Measurements from ENCODE around the gene VEGFC.

Gene VEGFC

DNA sequence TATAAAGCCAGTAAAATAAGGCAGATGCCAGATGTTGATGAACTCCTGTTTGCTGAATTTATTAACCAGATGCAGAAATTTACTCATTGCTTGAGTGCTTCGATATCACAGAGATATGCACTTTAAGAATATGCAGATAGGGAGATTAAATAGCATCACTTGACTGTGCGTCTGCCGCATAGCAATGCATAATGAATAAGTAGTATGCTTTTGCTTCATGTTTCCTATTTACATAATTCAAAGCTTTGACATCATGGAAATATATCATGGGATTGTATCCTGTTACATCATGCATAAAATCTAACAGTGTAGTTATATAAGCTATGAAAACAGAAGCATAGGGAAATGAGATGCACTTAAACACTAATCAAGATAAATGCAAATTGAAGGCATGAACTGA, 45.9 kb downstream of the VEGFC start:
- Histone ChIP-seq H3K18ac (ENCODE audit: low read length) (no peak overlapping the region), H3K4ac (ENCODE audit: low read depth, low read length) (no peak overlapping the region), H2BK120ac (ENCODE audit: low read depth, low read length) (no peak overlapping the region), H3K79me2 (ENCODE audit: control insufficient read depth, insufficient read depth, low read length) (no peaks in the 10 kb centered on the region), H3K23ac (ENCODE audit: low read length) (no peak overlapping the region), H4K5ac (ENCODE audit: low read length) (no peak overlapping the region), H3K4me1 (ENCODE audit: control insufficient read depth, low read depth, low read length) (no peaks in the 10 kb centered on the region), H3K4me2 (ENCODE audit: low read length) (no peak overlapping the region), H3K27me3 (ENCODE audit: insufficient read depth, low read length, poor library complexity) (no peaks in the 10 kb centered on the region), H3K79me1 (ENCODE audit: low read length) (no peaks in the 10 kb centered on the region), H3K9ac (ENCODE audit: low read length) (no peak overlapping the region), H3K56ac (ENCODE audit: low read length) (no peak overlapping the region), H2BK15ac (replicated peaks; ENCODE audit: low read depth) (no peak overlapping the region), H2BK5ac (ENCODE audit: low read length) (no peak overlapping the region), H2AK5ac (ENCODE audit: low read length) (no peak overlapping the region), H3K4me3 (ENCODE audit: low read length) (no peak overlapping the region), H4K8ac (ENCODE audit: low read depth, low read length) (no peak overlapping the region), H3K27ac (ENCODE audit: low read depth, low read length) (no peak overlapping the region), H3K36me3 (ENCODE audit: control insufficient read depth, insufficient read depth, low read length) (no peaks in the 10 kb centered on the region)
- no CpG with 5 or more reads among the region's 3 CpGs for WGBS (ENCODE audit: extremely low coverage, insufficient coverage, low lambda C conversion rate)
- DNase-seq, result no peak

DNA sequence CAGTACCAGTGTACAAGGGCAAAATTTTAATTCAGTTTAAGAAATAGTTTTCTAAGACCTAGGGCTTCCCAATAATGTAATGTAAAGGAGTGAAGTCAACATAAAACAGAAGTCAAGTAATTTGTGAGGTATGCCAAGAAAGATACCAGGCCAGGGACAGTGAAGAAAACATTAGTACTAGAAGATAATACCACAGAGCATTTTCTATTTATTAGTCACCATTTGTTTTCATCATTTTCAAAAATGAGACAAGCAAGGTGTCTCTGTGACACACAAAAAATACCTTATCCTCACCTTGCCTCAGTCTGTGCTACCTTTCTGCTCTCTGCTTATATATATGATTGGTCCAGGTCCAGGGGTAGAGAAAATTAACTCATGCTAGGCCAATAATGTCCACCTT, 46.8 kb downstream of the VEGFC start:
- Histone ChIP-seq H4K5ac (ENCODE audit: low read length) (no peak overlapping the region), H3K18ac (ENCODE audit: low read length) (no peak overlapping the region), H2BK120ac (ENCODE audit: low read depth, low read length) (no peak overlapping the region), H2BK5ac (ENCODE audit: low read length) (no peak overlapping the region), H3K27me3 (ENCODE audit: insufficient read depth, low read length, poor library complexity) (no peaks in the 10 kb centered on the region), H3K79me2 (ENCODE audit: control insufficient read depth, insufficient read depth, low read length) (no peaks in the 10 kb centered on the region), H3K36me3 (ENCODE audit: control insufficient read depth, insufficient read depth, low read length) (no peaks in the 10 kb centered on the region), H3K4ac (ENCODE audit: low read depth, low read length) (no peak overlapping the region), H4K8ac (ENCODE audit: low read depth, low read length) (no peak overlapping the region), H2AK5ac (ENCODE audit: low read length) (no peak overlapping the region), H3K23ac (ENCODE audit: low read length) (no peak overlapping the region), H2BK15ac (replicated peaks; ENCODE audit: low read depth) (no peak overlapping the region), H3K27ac (ENCODE audit: low read depth, low read length) (no peak overlapping the region), H3K4me2 (ENCODE audit: low read length) (no peak overlapping the region), H3K9ac (ENCODE audit: low read length) (no peak overlapping the region), H3K4me3 (ENCODE audit: low read length) (no peak overlapping the region), H3K4me1 (ENCODE audit: control insufficient read depth, low read depth, low read length) (no peaks in the 10 kb centered on the region), H3K79me1 (ENCODE audit: low read length) (no peaks in the 10 kb centered on the region), H3K56ac (ENCODE audit: low read length) (no peak overlapping the region)
- DNase-seq, result no peak

DNA sequence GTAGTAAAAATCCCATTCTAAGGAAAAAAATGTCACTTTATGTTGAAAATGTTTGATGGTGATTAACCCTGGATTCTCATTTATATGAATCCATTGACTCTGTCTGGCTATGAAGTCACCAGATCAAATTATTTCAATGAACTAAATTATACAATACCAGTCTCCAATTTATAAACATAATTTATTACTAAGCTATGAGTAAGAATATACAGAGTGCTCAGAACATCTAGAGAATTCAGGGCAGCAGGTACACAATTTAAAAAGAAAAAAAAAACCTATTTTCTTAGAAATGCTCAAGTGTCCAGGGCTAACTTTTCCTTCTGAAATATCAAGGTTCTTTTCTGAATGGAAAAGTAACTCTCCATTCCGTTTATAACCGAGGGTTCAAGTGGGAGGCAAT, 48.6 kb downstream of the VEGFC start:
- no peaks in the 10 kb centered on the region for H3K4me1 ChIP-seq (ENCODE audit: control insufficient read depth, low read depth, low read length)
- H3K79me2 ChIP-seq (ENCODE audit: control insufficient read depth, insufficient read depth, low read length), result no peaks in the 10 kb centered on the region
- no peak overlapping the region for H3K4me3 ChIP-seq (ENCODE audit: low read length)
- WGBS (ENCODE audit: extremely low coverage, insufficient coverage, low lambda C conversion rate), result no CpG with 5 or more reads among the region's 2 CpGs
- H3K27me3 ChIP-seq (ENCODE audit: insufficient read depth, low read length, poor library complexity), result no peaks in the 10 kb centered on the region
- no peak overlapping the region for H3K23ac ChIP-seq (ENCODE audit: low read length)
- H2BK15ac ChIP-seq (replicated peaks; ENCODE audit: low read depth), result no peak overlapping the region
- no peak overlapping the region for H4K5ac ChIP-seq (ENCODE audit: low read length)
- no peak overlapping the region for H3K56ac ChIP-seq (ENCODE audit: low read length)
- no peak overlapping the region for H3K9ac ChIP-seq (ENCODE audit: low read length)
- no peak overlapping the region for H3K4ac ChIP-seq (ENCODE audit: low read depth, low read length)
- no peak overlapping the region for H2BK120ac ChIP-seq (ENCODE audit: low read depth, low read length)
- no peaks in the 10 kb centered on the region for H3K36me3 ChIP-seq (ENCODE audit: control insufficient read depth, insufficient read depth, low read length)
- no peak overlapping the region for H3K27ac ChIP-seq (ENCODE audit: low read depth, low read length)
- H3K4me2 ChIP-seq (ENCODE audit: low read length), result no peak overlapping the region
- DNase-seq, result no peak
- H3K79me1 ChIP-seq (ENCODE audit: low read length), result no peaks in the 10 kb centered on the region
- H3K18ac ChIP-seq (ENCODE audit: low read length), result no peak overlapping the region
- no peak overlapping the region for H2BK5ac ChIP-seq (ENCODE audit: low read length)
- H4K8ac ChIP-seq (ENCODE audit: low read depth, low read length), result no peak overlapping the region
- H2AK5ac ChIP-seq (ENCODE audit: low read length), result no peak overlapping the region

DNA sequence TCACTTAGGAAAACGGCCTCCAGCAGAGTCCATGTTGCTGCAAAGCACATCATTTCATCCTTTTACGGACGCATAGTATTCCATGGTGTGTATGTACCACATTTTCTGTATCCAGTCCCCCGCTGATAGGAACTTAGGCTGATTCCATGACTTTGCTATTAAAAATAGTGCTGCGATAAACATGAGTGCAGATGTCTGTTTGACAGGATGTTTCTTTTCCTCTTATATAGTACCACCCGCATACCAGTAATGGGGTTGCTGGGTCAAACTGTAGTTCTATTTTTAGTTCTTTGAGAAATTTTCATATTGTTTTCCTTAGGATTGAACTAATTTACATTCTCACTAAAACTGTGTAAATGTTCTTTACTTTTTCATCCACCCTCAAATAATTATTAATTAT, 50.5 kb downstream of the VEGFC start:
- no peak overlapping the region for H2BK15ac ChIP-seq (replicated peaks; ENCODE audit: low read depth)
- H3K79me2 ChIP-seq (ENCODE audit: control insufficient read depth, insufficient read depth, low read length), result no peaks in the 10 kb centered on the region
- H4K8ac ChIP-seq (ENCODE audit: low read depth, low read length), result no peak overlapping the region
- no peaks in the 10 kb centered on the region for H3K36me3 ChIP-seq (ENCODE audit: control insufficient read depth, insufficient read depth, low read length)
- H3K4me1 ChIP-seq (ENCODE audit: control insufficient read depth, low read depth, low read length), result no peaks in the 10 kb centered on the region
- no peak overlapping the region for H3K27ac ChIP-seq (ENCODE audit: low read depth, low read length)
- no peak overlapping the region for H2BK5ac ChIP-seq (ENCODE audit: low read length)
- no peak overlapping the region for H3K23ac ChIP-seq (ENCODE audit: low read length)
- H2AK5ac ChIP-seq (ENCODE audit: low read length), result no peak overlapping the region
- WGBS (ENCODE audit: extremely low coverage, insufficient coverage, low lambda C conversion rate), result no CpG with 5 or more reads among the region's 6 CpGs
- no peak overlapping the region for H3K9ac ChIP-seq (ENCODE audit: low read length)
- no peaks in the 10 kb centered on the region for H3K27me3 ChIP-seq (ENCODE audit: insufficient read depth, low read length, poor library complexity)
- no peak overlapping the region for H2BK120ac ChIP-seq (ENCODE audit: low read depth, low read length)
- no peaks in the 10 kb centered on the region for H3K79me1 ChIP-seq (ENCODE audit: low read length)
- no peak overlapping the region for H4K5ac ChIP-seq (ENCODE audit: low read length)
- H3K4me2 ChIP-seq (ENCODE audit: low read length), result no peak overlapping the region
- no peak for DNase-seq
- no peak overlapping the region for H3K4ac ChIP-seq (ENCODE audit: low read depth, low read length)
- no peak overlapping the region for H3K18ac ChIP-seq (ENCODE audit: low read length)
- no peak overlapping the region for H3K4me3 ChIP-seq (ENCODE audit: low read length)
- H3K56ac ChIP-seq (ENCODE audit: low read length), result no peak overlapping the region

DNA sequence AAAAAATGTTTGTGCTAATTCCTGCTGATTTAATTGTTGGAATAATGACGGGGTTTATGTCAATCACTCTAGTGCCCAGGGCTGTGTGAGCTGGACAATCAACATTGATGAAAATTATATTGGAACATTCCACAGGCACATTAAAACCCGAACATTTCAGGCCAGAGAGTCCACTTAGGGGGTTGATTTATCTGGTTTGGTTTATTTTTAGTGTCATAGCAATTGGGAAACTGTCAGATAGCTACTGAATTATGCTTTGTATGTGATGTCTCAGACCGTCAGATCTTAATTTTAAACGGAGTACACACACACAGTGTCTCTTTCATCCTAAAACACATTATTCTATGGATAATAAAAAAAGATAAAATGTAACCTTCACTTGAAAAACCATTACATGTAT, 51.5 kb downstream of the VEGFC start:
- H3K27me3 ChIP-seq (ENCODE audit: insufficient read depth, low read length, poor library complexity), result no peaks in the 10 kb centered on the region
- no peak for DNase-seq
- no CpG with 5 or more reads among the region's 4 CpGs for WGBS (ENCODE audit: extremely low coverage, insufficient coverage, low lambda C conversion rate)
- no peak overlapping the region for H3K18ac ChIP-seq (ENCODE audit: low read length)
- H3K56ac ChIP-seq (ENCODE audit: low read length), result no peak overlapping the region
- H3K79me2 ChIP-seq (ENCODE audit: control insufficient read depth, insufficient read depth, low read length), result no peaks in the 10 kb centered on the region
- H2AK5ac ChIP-seq (ENCODE audit: low read length), result no peak overlapping the region
- no peak overlapping the region for H2BK15ac ChIP-seq (replicated peaks; ENCODE audit: low read depth)
- H3K9ac ChIP-seq (ENCODE audit: low read length), result no peak overlapping the region
- no peak overlapping the region for H2BK5ac ChIP-seq (ENCODE audit: low read length)
- H2BK120ac ChIP-seq (ENCODE audit: low read depth, low read length), result no peak overlapping the region
- H3K36me3 ChIP-seq (ENCODE audit: control insufficient read depth, insufficient read depth, low read length), result no peaks in the 10 kb centered on the region
- no peak overlapping the region for H3K23ac ChIP-seq (ENCODE audit: low read length)
- no peak overlapping the region for H3K4me2 ChIP-seq (ENCODE audit: low read length)
- H3K79me1 ChIP-seq (ENCODE audit: low read length), result no peaks in the 10 kb centered on the region
- H3K27ac ChIP-seq (ENCODE audit: low read depth, low read length), result no peak overlapping the region
- H3K4me3 ChIP-seq (ENCODE audit: low read length), result no peak overlapping the region
- no peaks in the 10 kb centered on the region for H3K4me1 ChIP-seq (ENCODE audit: control insufficient read depth, low read depth, low read length)
- H3K4ac ChIP-seq (ENCODE audit: low read depth, low read length), result no peak overlapping the region
- H4K8ac ChIP-seq (ENCODE audit: low read depth, low read length), result no peak overlapping the region
- no peak overlapping the region for H4K5ac ChIP-seq (ENCODE audit: low read length)

DNA sequence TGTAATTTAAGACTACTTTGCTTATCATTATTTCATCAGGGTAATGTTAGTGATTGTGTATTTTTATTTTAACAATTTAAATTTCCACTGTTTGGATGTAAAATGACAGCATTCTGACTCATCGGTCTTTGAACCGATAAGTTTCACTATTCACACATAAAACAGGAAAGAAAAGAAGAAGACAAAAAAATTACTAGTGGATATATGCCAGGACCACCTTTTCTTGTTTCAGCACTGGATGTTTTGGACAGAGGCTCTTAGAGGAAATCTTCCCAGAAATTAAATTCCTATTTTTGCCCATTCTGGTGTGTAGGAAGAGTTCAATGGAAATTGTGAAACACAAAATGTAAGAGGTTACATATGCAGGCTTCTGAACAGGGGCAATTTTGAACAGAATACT, 57.4 kb downstream of the VEGFC start:
- H3K18ac ChIP-seq (ENCODE audit: low read length), result no peak overlapping the region
- no peaks in the 10 kb centered on the region for H3K79me1 ChIP-seq (ENCODE audit: low read length)
- no peak overlapping the region for H3K23ac ChIP-seq (ENCODE audit: low read length)
- H3K27ac ChIP-seq (ENCODE audit: low read depth, low read length), result no peak overlapping the region
- H3K56ac ChIP-seq (ENCODE audit: low read length), result no peak overlapping the region
- no peak overlapping the region for H2BK15ac ChIP-seq (replicated peaks; ENCODE audit: low read depth)
- no CpG with 5 or more reads among the region's 2 CpGs for WGBS (ENCODE audit: extremely low coverage, insufficient coverage, low lambda C conversion rate)
- no peaks in the 10 kb centered on the region for H3K79me2 ChIP-seq (ENCODE audit: control insufficient read depth, insufficient read depth, low read length)
- no peak overlapping the region for H3K4me3 ChIP-seq (ENCODE audit: low read length)
- H3K4me1 ChIP-seq (ENCODE audit: control insufficient read depth, low read depth, low read length), result no peaks in the 10 kb centered on the region
- H2AK5ac ChIP-seq (ENCODE audit: low read length), result no peak overlapping the region
- no peak for DNase-seq
- H4K8ac ChIP-seq (ENCODE audit: low read depth, low read length), result no peak overlapping the region
- no peak overlapping the region for H3K9ac ChIP-seq (ENCODE audit: low read length)
- H2BK120ac ChIP-seq (ENCODE audit: low read depth, low read length), result no peak overlapping the region
- H4K5ac ChIP-seq (ENCODE audit: low read length), result no peak overlapping the region
- H3K4me2 ChIP-seq (ENCODE audit: low read length), result no peak overlapping the region
- H3K27me3 ChIP-seq (ENCODE audit: insufficient read depth, low read length, poor library complexity), result no peaks in the 10 kb centered on the region
- no peak overlapping the region for H3K4ac ChIP-seq (ENCODE audit: low read depth, low read length)
- no peaks in the 10 kb centered on the region for H3K36me3 ChIP-seq (ENCODE audit: control insufficient read depth, insufficient read depth, low read length)
- H2BK5ac ChIP-seq (ENCODE audit: low read length), result no peak overlapping the region
